Head of caudate nucleus (tissue), 42 donors: ENCODE results near the gene AGBL4.

ENCODE experiments used
- DNase-seq, 42 donors: peaks; one replicate each; pipeline versions ENCODE4 v3.0.0 to v3.0.0-alpha.2; 2020 to 2021; ENCODE audit warnings: mixed read lengths in 7 of 42
- intact Hi-C: fragments of 100-400 bp; cut with DNase I; formaldehyde crosslinking; loops from one replicate; pipeline ENCODE4 v1.15.0; 2022

Gene AGBL4

GRCh38 chr1:48671578-48671977, 1352.2 kb downstream of the AGBL4 start:
- no peak for DNase-seq
- intact Hi-C loops, result loop anchor here (10.0 kb wide), 1 partner anchor 143 kb away; no protein-coding TSS in a partner anchor

GRCh38 chr1:48670234-48671020, 1353.3 kb downstream of the AGBL4 start:
- intact Hi-C loops, result loop anchor here (10.0 kb wide), 1 partner anchor 144 kb away; no protein-coding TSS in a partner anchor
- DNase-seq, result peak in 6 of 42 donors; percentile 7 to 67 (median 42)

GRCh38 chr1:48668339-48668738, 1355.4 kb downstream of the AGBL4 start:
- intact Hi-C loops, result no loop called here
- DNase-seq, result no peak

- no peak for DNase-seq
- intact Hi-C loops, result no loop called here
These were observed 1356.0 kb downstream of the AGBL4 start for GRCh38 chr1:48667782-48668181.

GRCh38 chr1:48665708-48666407, 1357.9 kb downstream of the AGBL4 start:
- intact Hi-C loops, result no loop called here
- DNase-seq, result no peak

GRCh38 chr1:48661726-48662463, 1361.9 kb downstream of the AGBL4 start:
- no peak for DNase-seq
- intact Hi-C loops, result no loop called here

- no peak for DNase-seq
- intact Hi-C loops, result no loop called here
These were observed 1364.0 kb downstream of the AGBL4 start for GRCh38 chr1:48659801-48660200.

- DNase-seq, result no peak
- intact Hi-C loops, result no loop called here
These were observed 1366.3 kb downstream of the AGBL4 start for GRCh38 chr1:48657413-48657812.

- intact Hi-C loops, result no loop called here
These were observed 1369.0 kb downstream of the AGBL4 start for GRCh38 chr1:48654606-48655210.

GRCh38 chr1:48652334-48652733, 1371.4 kb downstream of the AGBL4 start:
- no peak for DNase-seq
- intact Hi-C loops, result no loop called here

More at GRCh38 chr1:48654606-48655210, 1369.0 kb downstream of the AGBL4 start:
- DNase-seq, result no peak

GRCh38 chr1:48649880-48650279, 1373.9 kb downstream of the AGBL4 start:
- intact Hi-C loops, result no loop called here
- DNase-seq, result no peak

- intact Hi-C loops, result no loop called here
- DNase-seq, result peak in 14 of 42 donors; percentile 5 to 41 (median 17)
These were observed 1377.9 kb downstream of the AGBL4 start for GRCh38 chr1:48645883-48646282.

GRCh38 chr1:48644905-48645605, 1378.7 kb downstream of the AGBL4 start:
- DNase-seq, result peak in 10 of 42 donors; percentile 6 to 65 (median 34)
- intact Hi-C loops, result no loop called here

- intact Hi-C loops, result no loop called here
- no peak for DNase-seq
These were observed 1379.4 kb downstream of the AGBL4 start for GRCh38 chr1:48644190-48644900.

GRCh38 chr1:48643193-48643592, 1380.6 kb downstream of the AGBL4 start:
- DNase-seq, result peak in 10 of 42 donors; percentile 9 to 56 (median 19)
- intact Hi-C loops, result no loop called here

GRCh38 chr1:48640836-48641492, 1382.8 kb downstream of the AGBL4 start:
- no peak for DNase-seq
- intact Hi-C loops, result no loop called here

GRCh38 chr1:48629867-48630266, 1393.9 kb downstream of the AGBL4 start:
- intact Hi-C loops, result no loop called here
- DNase-seq, result no peak
